Choroid plexus epithelial cell (primary cell): ENCODE results near the gene ASCC1.
"Not testable (repeated sequence)": the region's sequence is repeated elsewhere in the genome, so short reads cannot be mapped to it uniquely, and the experiment has no call there.

Experiments used
- DNase-seq: peaks from one replicate; pipeline ENCODE4 v3.0.0-alpha.2; 2010; ENCODE audit warnings: low read depth
- H3K4me3 ChIP-seq: 2 replicates; pipeline ENCODE4 v1.5.1; 2011; ENCODE audit warnings: low read depth, mild to moderate bottlenecking, control low read depth, low read length, moderate library complexity
- TF ChIP-seq, protein P1 (sequence below): conservative IDR thresholded peaks from 2 replicates; pipeline ENCODE4 v1.5.1; 2011; ENCODE audit warnings: low read depth, mild to moderate bottlenecking, control low read depth, inconsistent platforms, low read length, moderate library complexity

ASCC1 gene

GRCh38 chr10:72110673-72111401 is 105.2 kb downstream of the ASCC1 start:
- no peak for DNase-seq
- no peak overlapping the region for H3K4me3 ChIP-seq
- TF ChIP-seq, protein P1, sequence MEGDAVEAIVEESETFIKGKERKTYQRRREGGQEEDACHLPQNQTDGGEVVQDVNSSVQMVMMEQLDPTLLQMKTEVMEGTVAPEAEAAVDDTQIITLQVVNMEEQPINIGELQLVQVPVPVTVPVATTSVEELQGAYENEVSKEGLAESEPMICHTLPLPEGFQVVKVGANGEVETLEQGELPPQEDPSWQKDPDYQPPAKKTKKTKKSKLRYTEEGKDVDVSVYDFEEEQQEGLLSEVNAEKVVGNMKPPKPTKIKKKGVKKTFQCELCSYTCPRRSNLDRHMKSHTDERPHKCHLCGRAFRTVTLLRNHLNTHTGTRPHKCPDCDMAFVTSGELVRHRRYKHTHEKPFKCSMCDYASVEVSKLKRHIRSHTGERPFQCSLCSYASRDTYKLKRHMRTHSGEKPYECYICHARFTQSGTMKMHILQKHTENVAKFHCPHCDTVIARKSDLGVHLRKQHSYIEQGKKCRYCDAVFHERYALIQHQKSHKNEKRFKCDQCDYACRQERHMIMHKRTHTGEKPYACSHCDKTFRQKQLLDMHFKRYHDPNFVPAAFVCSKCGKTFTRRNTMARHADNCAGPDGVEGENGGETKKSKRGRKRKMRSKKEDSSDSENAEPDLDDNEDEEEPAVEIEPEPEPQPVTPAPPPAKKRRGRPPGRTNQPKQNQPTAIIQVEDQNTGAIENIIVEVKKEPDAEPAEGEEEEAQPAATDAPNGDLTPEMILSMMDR = no peak

- no peak for DNase-seq
- no peak overlapping the region for H3K4me3 ChIP-seq
These were observed 106.4 kb downstream of the ASCC1 start for GRCh38 chr10:72109636-72110157.

DNA sequence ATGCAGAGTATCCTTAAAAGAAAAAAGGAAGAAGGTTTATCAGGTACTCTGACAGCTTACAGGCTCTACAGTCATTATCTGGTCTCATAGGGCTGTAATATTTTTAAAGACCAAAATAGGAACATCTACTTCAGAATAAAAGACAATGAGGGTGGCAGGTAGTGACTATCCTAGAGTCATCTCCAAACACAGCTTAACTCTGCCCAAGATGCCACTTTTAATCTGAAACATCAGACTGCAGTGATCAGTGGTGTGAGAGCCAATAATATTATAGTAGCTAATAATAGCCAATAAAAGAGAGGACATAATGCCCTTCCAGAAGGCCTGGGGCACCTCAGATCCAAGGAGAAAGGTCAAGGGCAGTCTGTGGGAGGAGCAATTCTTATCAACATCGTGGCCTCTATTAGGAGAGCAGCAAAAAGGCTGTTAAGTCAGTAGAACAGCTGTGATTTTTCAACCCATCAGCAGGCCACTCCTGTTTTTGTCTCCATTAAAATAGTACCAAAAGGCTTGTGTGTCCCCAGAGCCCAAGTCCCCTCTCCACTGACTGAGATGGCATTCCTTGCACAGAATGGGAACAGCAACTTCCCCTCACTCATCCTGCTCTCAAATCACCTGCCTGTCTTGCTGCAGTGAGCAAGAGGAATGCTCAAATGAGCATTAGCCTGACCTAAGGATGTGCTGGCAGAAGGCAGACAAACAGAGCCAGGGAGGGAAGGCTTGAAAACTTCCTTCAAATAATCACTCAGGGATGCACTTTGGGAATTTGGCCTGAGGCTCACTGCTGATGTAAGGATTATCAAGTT is 107.0 kb downstream of the ASCC1 start:
- TF ChIP-seq, protein P1 = no peak

More at GRCh38 chr10:72109636-72110157, 106.4 kb downstream of the ASCC1 start:
- TF ChIP-seq, protein P1 = no peak

DNA sequence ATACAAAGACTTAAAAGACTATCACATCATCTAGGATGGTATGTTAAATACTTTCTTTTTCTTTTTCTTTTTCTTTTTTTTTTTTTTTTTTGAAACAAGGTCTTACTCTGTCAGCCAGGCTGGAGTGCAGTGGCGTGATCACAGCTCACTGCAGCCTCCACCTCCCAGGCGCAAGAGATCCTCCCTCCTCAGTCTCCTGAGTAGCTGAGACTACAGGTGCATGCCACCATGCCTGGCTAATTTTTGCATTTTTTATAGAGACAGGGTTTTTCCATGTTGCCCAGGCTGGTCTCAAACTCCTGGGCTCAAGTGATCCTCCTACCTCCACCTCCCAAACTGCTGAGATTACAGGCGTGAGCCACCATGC is 108.1 kb downstream of the ASCC1 start:
- DNase-seq, H3K4me3 ChIP-seq: not testable (repeated sequence)

More for the DNA sequence above, 107.0 kb downstream of the ASCC1 start:
- no peak overlapping the region for H3K4me3 ChIP-seq
- no peak for DNase-seq

GRCh38 chr10:72107325-72108003 is 108.6 kb downstream of the ASCC1 start:
- TF ChIP-seq, protein P1 = no peak
- no peak for DNase-seq
- H3K4me3 ChIP-seq = no peak overlapping the region

DNA sequence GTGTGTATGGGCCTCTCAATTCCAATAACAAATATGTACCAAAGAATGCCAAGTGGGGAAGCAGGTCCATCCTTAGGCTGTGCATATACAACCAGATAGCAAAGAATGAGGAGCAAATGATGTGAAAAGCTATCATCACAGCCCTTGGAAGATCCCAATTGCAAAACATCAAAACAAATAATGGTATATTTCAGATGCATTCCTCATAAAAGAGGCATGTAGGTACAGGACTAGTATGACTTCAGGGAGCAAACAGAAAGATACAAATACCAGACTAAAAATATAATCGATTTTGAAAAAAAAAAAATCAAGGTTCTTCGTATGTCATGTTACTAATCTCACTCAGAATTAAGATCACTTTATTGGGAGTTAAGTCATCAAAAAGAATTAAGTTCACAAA is 109.2 kb downstream of the ASCC1 start:
- no peak overlapping the region for H3K4me3 ChIP-seq
- TF ChIP-seq, protein P1 = no peak
- no peak for DNase-seq
